Measurements from ENCODE around the gene EPHB3.
A peak's percentile ranks its signal among the peaks of the same experiment; 100 is the strongest.

EPHB3 gene

GRCh38 chr3:184561061-184561912 is at the start of gene EPHB3:
Gene EPHB3, plus strand, starts transcription at chr3:184561785. Its CDS starts 451 bp downstream, at chr3:184562236.
- DNase-seq, result peak; percentile 91

- DNase-seq, result no peak
These were observed 49.0 kb upstream of the EPHB3 start for GRCh38 chr3:184512621-184513020.

GRCh38 chr3:184513276-184514170 is 48.1 kb upstream of the EPHB3 start:
- peak; percentile 83 for DNase-seq

- no peak for DNase-seq
These were observed 47.5 kb upstream of the EPHB3 start for GRCh38 chr3:184514171-184514490.

GRCh38 chr3:184523825-184524615 is 37.6 kb upstream of the EPHB3 start:
- DNase-seq, result no peak

- no peak for DNase-seq
These were observed 36.6 kb upstream of the EPHB3 start for GRCh38 chr3:184524981-184525336.

- DNase-seq, result no peak
These were observed 36.1 kb upstream of the EPHB3 start for GRCh38 chr3:184525337-184526087.

GRCh38 chr3:184526088-184526433 is 35.5 kb upstream of the EPHB3 start:
- DNase-seq, result no peak

GRCh38 chr3:184531626-184532280 is 29.8 kb upstream of the EPHB3 start:
- DNase-seq, result no peak

GRCh38 chr3:184532940-184533732 is 28.4 kb upstream of the EPHB3 start:
- no peak for DNase-seq

GRCh38 chr3:184537885-184538665 is 23.5 kb upstream of the EPHB3 start:
- no peak for DNase-seq

- no peak for DNase-seq
These were observed 22.7 kb upstream of the EPHB3 start for GRCh38 chr3:184538666-184539431.

- DNase-seq, result no peak
These were observed 21.7 kb upstream of the EPHB3 start for GRCh38 chr3:184539801-184540435.

- DNase-seq, result peak; percentile 73
These were observed 20.6 kb upstream of the EPHB3 start for GRCh38 chr3:184540777-184541681.

GRCh38 chr3:184541886-184542562 is 19.6 kb upstream of the EPHB3 start:
- DNase-seq, result no peak

- no peak for DNase-seq
These were observed 19.0 kb upstream of the EPHB3 start for GRCh38 chr3:184542577-184542976.

- no peak for DNase-seq
These were observed 18.3 kb upstream of the EPHB3 start for GRCh38 chr3:184543256-184543655.

All from activated CD4-positive, CD25-positive, alpha-beta regulatory T cell treated with anti-CD3 and anti-CD28 coated beads, Interleukin-2, amount 50 U/mL, for 72 hours (primary cell).